A673 (cell line): ENCODE results near the gene CREB3L1. TPM values are rescaled to one million over a fixed set of nuclear protein-coding genes. Genes with fewer than 3 reads are reported as not detected.

Experiments
- BruUV-seq: library from RNA; stranded (reverse); fragments of 400-500 nt; replicated peaks from 2 replicates; lab custom pipeline; 2021; lab: Mats Ljungman, UMichigan
- CTCF ChIA-PET: fragments of 300-600 bp; sonication (Branson Sonifier 250); formaldehyde crosslinking; loops from one replicate; lab custom pipeline; 2022; ENCODE audit warnings: antibody characterized with exemption; lab: Charles Lee
- POLR2A ChIA-PET: fragments of 300-600 bp; sonication (Branson Sonifier 250); formaldehyde crosslinking; loops from one replicate; lab custom pipeline; 2022; ENCODE audit warnings: antibody characterized with exemption; ENCODE audit not compliant: low non-redundant PET; lab: Charles Lee
- DNase-seq: peaks from one replicate; pipeline ENCODE4 v3.0.0-alpha.2; 2015; ENCODE audit warnings: low spot score
- H3K27ac ChIP-seq: fragments of 200-600 bp; sonication (generic); 2 replicates; pipeline ENCODE4 v1.5.1; 2016; ENCODE audit warnings: mixed run types, low read depth, mild to moderate bottlenecking, mixed read lengths, antibody characterized with exemption, low read length; ENCODE audit not compliant: poor library complexity, severe bottlenecking
- H3K27me3 ChIP-seq: fragments of 200-600 bp; sonication (generic); replicated peaks from 2 replicates; pipeline ENCODE4 v1.6.1; 2017; ENCODE audit warnings: mixed run types, low read depth, mild to moderate bottlenecking, mixed read lengths, antibody characterized with exemption, low read length; ENCODE audit not compliant: insufficient read depth, poor library complexity
- H3K36me3 ChIP-seq: fragments of 200-600 bp; sonication (generic); 2 replicates; pipeline ENCODE4 v1.6.1; 2016; ENCODE audit warnings: mixed run types, mild to moderate bottlenecking, mixed read lengths, antibody characterized with exemption, low read length; ENCODE audit not compliant: insufficient read depth, poor library complexity, severe bottlenecking
- H3K4me1 ChIP-seq: fragments of 200-600 bp; sonication (generic); 2 replicates; pipeline ENCODE4 v1.6.1; 2017; ENCODE audit warnings: mixed run types, mild to moderate bottlenecking, mixed read lengths, antibody characterized with exemption, low read length; ENCODE audit not compliant: insufficient read depth, poor library complexity, severe bottlenecking
- H3K4me3 ChIP-seq: fragments of 200-600 bp; sonication (generic); 2 replicates; pipeline ENCODE4 v1.5.1; 2016; ENCODE audit warnings: low read depth, mixed run types, mild to moderate bottlenecking, mixed read lengths, low read length; ENCODE audit not compliant: poor library complexity, severe bottlenecking
- H3K9me3 ChIP-seq: fragments of 200-600 bp; sonication (generic); 2 replicates; pipeline ENCODE4 v1.6.1; 2016; ENCODE audit warnings: mixed run types, low read depth, mild to moderate bottlenecking, mixed read lengths, antibody characterized with exemption, low read length; ENCODE audit not compliant: poor library complexity, severe bottlenecking
- EZH2 ChIP-seq: fragments of 200-600 bp; sonication (generic); IDR thresholded peaks from 2 replicates; pipeline ENCODE4 v1.6.1; 2017; ENCODE audit warnings: borderline replicate concordance, low read depth, mild to moderate bottlenecking, mixed read lengths, antibody characterized with exemption, low read length; ENCODE audit not compliant: poor library complexity, severe bottlenecking
- intact Hi-C: fragments of 100-400 bp; cut with micrococcal nuclease; formaldehyde crosslinking; loops from one replicate; pipeline ENCODE4 v1.10.0; 2022; ENCODE audit not compliant: unreplicated experiment
- total RNA-seq: library from RNA; stranded (reverse); gene quantifications from 2 replicates; pipeline ENCODE4 v1.2.3, GENCODE V29; 2021
- TF ChIP-seq, protein P1 (sequence below): fragments of 300-800, 200-600 bp; sonication (generic); conservative IDR thresholded peaks from 2 replicates; pipeline ENCODE4 v1.5.1; 2017; ENCODE audit warnings: low read depth, mild to moderate bottlenecking, antibody characterized with exemption, low read length, moderate library complexity, mixed read lengths

The CREB3L1 gene
- total RNA-seq, 1 experiment from 2014 or later, result 3.5 TPM

DNA sequence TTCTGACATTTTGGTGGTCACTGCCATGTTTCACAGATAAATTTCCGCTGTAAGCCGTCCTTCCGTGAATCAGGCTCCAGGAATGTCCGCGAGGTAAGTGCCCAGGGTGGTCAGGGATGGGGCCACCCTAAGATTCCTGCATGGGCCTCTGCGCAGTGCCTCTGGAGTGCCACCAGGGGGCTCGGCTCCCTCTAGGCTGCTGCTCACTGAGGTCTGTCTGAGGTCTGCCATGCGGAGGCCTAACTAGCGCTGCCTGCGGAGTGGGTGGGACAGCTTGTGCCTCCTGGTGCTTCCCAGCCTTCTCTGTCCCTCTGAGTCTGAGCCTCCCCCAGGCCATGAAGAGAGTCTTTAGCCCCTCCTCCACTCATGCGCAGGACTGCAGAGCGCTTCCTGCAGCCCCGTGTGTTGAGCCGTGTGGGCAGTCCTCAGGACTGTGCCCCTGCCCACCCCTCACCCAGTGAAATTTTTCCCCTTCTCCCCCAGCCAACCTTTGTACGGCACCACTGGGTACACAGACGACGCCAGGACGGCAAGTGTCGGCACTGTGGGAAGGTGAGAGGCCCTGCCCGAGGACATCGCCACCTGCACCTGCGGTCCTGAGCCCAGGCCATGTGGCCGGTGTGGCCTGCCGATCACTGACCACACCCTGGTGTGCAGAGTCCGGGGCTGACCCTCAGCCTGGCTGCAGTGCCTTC is 92.1 kb downstream of the CREB3L1 start:
- Histone ChIP-seq H3K27me3 (no peaks in the 10 kb centered on the region), H3K27ac (no peak overlapping the region), H3K9me3 (no peaks in the 10 kb centered on the region), H3K36me3 (peaks cover 33% of the 10 kb centered on the region), H3K4me1 (peaks cover 13% of the 10 kb centered on the region), H3K4me3 (no peak overlapping the region)
- ChIA-PET CTCF (interaction anchor here (0.7 to 1.5 kb wide), 5 partner anchors 10 to 166 kb away, joined by 3 read pairs; partner anchors contain the start of genes CHRM4 and DGKZ), POLR2A (no interaction called here)
- BruUV-seq, result no TSS peak
- intact Hi-C loops, result loop anchor here (1.0 to 2.0 kb wide), 2 partner anchors 131 to 169 kb away; no protein-coding TSS in a partner anchor
- peak; percentile 96 for DNase-seq
- TF ChIP-seq EZH2, result no peak
- TF ChIP-seq, protein P1, sequence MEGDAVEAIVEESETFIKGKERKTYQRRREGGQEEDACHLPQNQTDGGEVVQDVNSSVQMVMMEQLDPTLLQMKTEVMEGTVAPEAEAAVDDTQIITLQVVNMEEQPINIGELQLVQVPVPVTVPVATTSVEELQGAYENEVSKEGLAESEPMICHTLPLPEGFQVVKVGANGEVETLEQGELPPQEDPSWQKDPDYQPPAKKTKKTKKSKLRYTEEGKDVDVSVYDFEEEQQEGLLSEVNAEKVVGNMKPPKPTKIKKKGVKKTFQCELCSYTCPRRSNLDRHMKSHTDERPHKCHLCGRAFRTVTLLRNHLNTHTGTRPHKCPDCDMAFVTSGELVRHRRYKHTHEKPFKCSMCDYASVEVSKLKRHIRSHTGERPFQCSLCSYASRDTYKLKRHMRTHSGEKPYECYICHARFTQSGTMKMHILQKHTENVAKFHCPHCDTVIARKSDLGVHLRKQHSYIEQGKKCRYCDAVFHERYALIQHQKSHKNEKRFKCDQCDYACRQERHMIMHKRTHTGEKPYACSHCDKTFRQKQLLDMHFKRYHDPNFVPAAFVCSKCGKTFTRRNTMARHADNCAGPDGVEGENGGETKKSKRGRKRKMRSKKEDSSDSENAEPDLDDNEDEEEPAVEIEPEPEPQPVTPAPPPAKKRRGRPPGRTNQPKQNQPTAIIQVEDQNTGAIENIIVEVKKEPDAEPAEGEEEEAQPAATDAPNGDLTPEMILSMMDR, result peak; percentile 100

DNA sequence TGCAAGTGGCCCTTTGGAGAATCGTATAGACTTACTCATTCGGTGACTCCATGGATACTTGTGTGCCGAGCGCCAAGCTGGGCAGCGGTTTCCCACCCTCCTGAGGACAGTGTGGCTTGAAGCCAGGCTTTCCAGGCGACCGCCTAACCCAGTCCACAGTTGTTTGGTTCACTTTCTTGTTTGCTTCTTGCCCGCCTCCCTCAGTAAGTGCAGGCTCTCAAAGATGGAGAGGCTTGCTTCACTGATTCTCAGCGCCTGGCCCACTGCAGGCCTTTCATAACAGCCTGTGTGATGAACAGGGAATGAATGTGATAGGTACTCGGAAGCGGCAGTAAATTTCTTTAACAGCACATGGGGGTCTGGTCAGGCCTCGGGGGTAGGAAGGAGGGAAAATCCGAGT is 92.8 kb downstream of the CREB3L1 start:
- CTCF ChIA-PET, result interaction anchor here (0.7 to 1.5 kb wide), 3 partner anchors 10 to 166 kb away, joined by 3 read pairs; partner anchors contain the start of gene DGKZ

More for the DNA sequence above, 92.8 kb downstream of the CREB3L1 start:
- BruUV-seq, result no TSS peak
- H3K4me3 ChIP-seq, result no peak overlapping the region
- DNase-seq, result no peak
- no peaks in the 10 kb centered on the region for H3K27me3 ChIP-seq
- no peaks in the 10 kb centered on the region for H3K9me3 ChIP-seq
- intact Hi-C loops, result no loop called here
- POLR2A ChIA-PET, result no interaction called here
- H3K36me3 ChIP-seq, result peaks cover 39% of the 10 kb centered on the region
- TF ChIP-seq EZH2, result no peak
- TF ChIP-seq, protein P1, result no peak
- no peak overlapping the region for H3K27ac ChIP-seq
- H3K4me1 ChIP-seq, result peaks cover 13% of the 10 kb centered on the region

Other genes with a start within 250 kb of the CREB3L1 start
- 77.2 and 106 TPM in 2 replicates for gene PHF21A, start 156.2 kb upstream of the CREB3L1 start, total RNA-seq
- 139 and 145 TPM in 2 replicates for gene DGKZ, start 69.8 kb downstream of the CREB3L1 start, total RNA-seq
- gene MDK, start 104.0 kb downstream of the CREB3L1 start, total RNA-seq, result 252 and 397 TPM in 2 replicates
- 0.68 TPM in 1 of 2 replicates, not detected in the other for gene CHRM4, start 114.1 kb downstream of the CREB3L1 start, total RNA-seq